ENCODE data around the gene TFIP11.

- TF ChIP-seq CTCF (IDR thresholded peaks at IDR 0.05) (no peak), POLR2A (IDR thresholded peaks at IDR 0.05) (no peak)
These were observed 63.9 kb downstream of the TFIP11 start for GRCh38 chr22:26448334-26448733.
